HEK293T (cell line): ENCODE measurements around the gene PTPN1.

Experiments used
- ARNT ChIP-seq: fragments of 450-650 bp; IDR thresholded peaks from 2 replicates; pipeline ENCODE4 v1.6.1; 2017; ENCODE audit warnings: mild to moderate bottlenecking
- FOXA1 ChIP-seq: fragments of 450-650 bp; IDR thresholded peaks from 2 replicates; pipeline ENCODE4 v1.6.1; 2016; ENCODE audit warnings: mild to moderate bottlenecking
- FOXM1 ChIP-seq: fragments of 450-650 bp; IDR thresholded peaks from 2 replicates; pipeline ENCODE4 v1.6.1; 2017; ENCODE audit warnings: mild to moderate bottlenecking, borderline replicate concordance
- L3MBTL2 ChIP-seq: fragments of 450-650 bp; conservative IDR thresholded peaks from 2 replicates; pipeline ENCODE4 v1.6.1; 2016; ENCODE audit warnings: mild to moderate bottlenecking
- LEF1 ChIP-seq: fragments of 450-650 bp; IDR thresholded peaks from 2 replicates; pipeline ENCODE4 v1.6.1; 2017; ENCODE audit warnings: mild to moderate bottlenecking, borderline replicate concordance
- NFRKB ChIP-seq: fragments of 450-650 bp; IDR thresholded peaks from 2 replicates; pipeline ENCODE4 v1.6.1; 2016; ENCODE audit warnings: mild to moderate bottlenecking, moderate library complexity
- SP1 ChIP-seq: fragments of 450-650 bp; IDR thresholded peaks from 2 replicates; pipeline ENCODE4 v1.6.1; 2017
- TARDBP ChIP-seq: fragments of 450-650 bp; IDR thresholded peaks from 2 replicates; pipeline ENCODE4 v1.6.1; 2016
- TF ChIP-seq, protein P1 (sequence below): fragments of 450-650 bp; IDR thresholded peaks from 2 replicates; pipeline ENCODE4 v1.6.1; 2016

DNA sequence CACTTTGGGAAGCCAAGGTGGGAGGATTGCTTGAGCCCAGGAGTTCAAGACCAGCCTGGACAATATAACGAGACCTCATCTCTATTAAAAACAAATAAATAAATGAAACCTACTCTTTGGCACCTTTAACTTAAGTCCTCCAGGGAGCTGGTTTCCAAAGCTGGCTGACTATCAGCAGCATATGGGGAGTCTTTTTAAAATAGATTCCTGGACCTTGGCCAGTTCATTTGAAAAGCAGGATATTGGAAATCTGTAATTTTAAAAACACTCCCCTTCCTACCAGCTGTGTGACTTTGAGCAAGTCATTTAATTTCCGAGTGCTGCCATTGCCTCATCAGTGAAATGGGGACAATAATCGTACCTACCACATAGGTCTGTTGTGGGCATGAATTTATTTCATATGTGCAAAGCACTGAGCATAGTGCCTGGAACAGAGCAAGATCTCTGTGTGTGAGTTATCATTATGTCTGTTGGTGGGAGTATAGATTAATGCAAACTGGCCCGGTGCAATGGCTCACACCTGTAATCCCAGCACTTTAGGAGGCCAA lies 40.9 kb upstream of the PTPN1 start:
- TF ChIP-seq LEF1 (no peak), L3MBTL2 (no peak), TARDBP (no peak), SP1 (no peak), ARNT (no peak), FOXM1 (no peak), FOXA1 (no peak), NFRKB (no peak)
- TF ChIP-seq, protein P1, sequence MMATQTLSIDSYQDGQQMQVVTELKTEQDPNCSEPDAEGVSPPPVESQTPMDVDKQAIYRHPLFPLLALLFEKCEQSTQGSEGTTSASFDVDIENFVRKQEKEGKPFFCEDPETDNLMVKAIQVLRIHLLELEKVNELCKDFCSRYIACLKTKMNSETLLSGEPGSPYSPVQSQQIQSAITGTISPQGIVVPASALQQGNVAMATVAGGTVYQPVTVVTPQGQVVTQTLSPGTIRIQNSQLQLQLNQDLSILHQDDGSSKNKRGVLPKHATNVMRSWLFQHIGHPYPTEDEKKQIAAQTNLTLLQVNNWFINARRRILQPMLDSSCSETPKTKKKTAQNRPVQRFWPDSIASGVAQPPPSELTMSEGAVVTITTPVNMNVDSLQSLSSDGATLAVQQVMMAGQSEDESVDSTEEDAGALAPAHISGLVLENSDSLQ = no peak
